Vagina (tissue), 2 donors: ENCODE results near the gene SCLT1.

ENCODE experiments used
- POLR2A ChIP-seq, 2 donors: fragments of 450-650 bp; IDR thresholded peaks; one replicate each; pipeline ENCODE4 v1.6.1; 2017; ENCODE audit warnings: antibody characterized with exemption in 2 of 2, mild to moderate bottlenecking in 2 of 2, moderate library complexity in 2 of 2
- TF ChIP-seq, protein P1 (sequence below), 3 experiments: fragments of 450-650 bp in 2 of 3; fragments of 200-600 bp in 1 of 3; sonication (generic) in 1 of 3; IDR thresholded peaks; one replicate each; pipeline ENCODE4 v1.5.1; 2017 to 2019; ENCODE audit warnings: antibody characterized with exemption in 3 of 3, mild to moderate bottlenecking in 2 of 3, moderate library complexity in 2 of 3

DNA sequence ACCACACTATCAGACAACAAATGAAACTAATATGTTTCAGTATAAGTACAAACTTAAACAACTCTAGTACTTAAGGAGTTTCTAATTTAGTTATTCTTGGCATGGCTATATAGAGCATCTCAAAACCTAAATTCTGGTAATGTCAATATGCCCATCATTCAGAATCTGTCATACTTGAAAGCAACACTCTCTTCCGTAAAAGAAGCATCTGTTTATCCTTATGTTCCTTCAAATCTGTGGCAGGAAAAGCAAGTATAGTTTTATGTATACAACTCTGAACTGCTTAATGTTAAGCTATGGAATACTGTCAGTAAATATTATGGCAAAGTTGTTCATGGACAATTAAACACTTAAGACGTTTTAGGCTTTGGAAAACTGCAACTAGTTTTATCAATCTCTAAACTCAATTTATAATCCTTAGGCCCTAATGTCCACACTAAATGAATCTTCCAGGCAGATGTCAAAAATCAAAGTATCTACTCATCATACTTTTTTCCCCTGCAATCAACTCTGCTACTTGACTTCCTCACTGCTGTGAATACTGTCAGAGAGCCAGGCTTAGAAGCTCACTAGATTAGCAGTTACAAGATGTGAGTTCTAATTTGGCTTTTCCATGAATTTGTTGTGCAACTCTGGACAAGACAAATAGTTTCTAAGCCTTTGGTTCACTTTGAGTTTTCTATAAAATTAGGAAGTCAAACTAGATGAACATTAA is 109.4 kb downstream of the SCLT1 start:
- TF ChIP-seq, protein P1, sequence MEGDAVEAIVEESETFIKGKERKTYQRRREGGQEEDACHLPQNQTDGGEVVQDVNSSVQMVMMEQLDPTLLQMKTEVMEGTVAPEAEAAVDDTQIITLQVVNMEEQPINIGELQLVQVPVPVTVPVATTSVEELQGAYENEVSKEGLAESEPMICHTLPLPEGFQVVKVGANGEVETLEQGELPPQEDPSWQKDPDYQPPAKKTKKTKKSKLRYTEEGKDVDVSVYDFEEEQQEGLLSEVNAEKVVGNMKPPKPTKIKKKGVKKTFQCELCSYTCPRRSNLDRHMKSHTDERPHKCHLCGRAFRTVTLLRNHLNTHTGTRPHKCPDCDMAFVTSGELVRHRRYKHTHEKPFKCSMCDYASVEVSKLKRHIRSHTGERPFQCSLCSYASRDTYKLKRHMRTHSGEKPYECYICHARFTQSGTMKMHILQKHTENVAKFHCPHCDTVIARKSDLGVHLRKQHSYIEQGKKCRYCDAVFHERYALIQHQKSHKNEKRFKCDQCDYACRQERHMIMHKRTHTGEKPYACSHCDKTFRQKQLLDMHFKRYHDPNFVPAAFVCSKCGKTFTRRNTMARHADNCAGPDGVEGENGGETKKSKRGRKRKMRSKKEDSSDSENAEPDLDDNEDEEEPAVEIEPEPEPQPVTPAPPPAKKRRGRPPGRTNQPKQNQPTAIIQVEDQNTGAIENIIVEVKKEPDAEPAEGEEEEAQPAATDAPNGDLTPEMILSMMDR (IDR thresholded peaks at IDR 0.05) = no peak
- TF ChIP-seq POLR2A (IDR thresholded peaks at IDR 0.05) = no peak
